ENCODE measurements around the gene ALPK3. TPM values are rescaled to one million over a fixed set of nuclear protein-coding genes. Genes with fewer than 3 reads are reported as not detected.

The ALPK3 gene
- total and polyA plus RNA-seq, 2 experiments from 2014 or later, result 3.7 to 29.7 TPM

GRCh38 chr15:84886984-84887299 is 69.8 kb downstream of the ALPK3 start (continued):
- no peak for TF ChIP-seq ZNF462 (CRISPR knock-in tag; IDR thresholded peaks at IDR 0.05)

GRCh38 chr15:84887938-84888337 is 70.8 kb downstream of the ALPK3 start:
- no peak overlapping the region for H3K4me3 ChIP-seq
- no peaks in the 10 kb centered on the region for H3K9me2 ChIP-seq (ENCODE audit: insufficient read depth)
- H3F3A ChIP-seq (replicated peaks; ENCODE audit: low read depth), result no peaks in the 10 kb centered on the region
- no peaks in the 10 kb centered on the region for H3K4me1 ChIP-seq (ENCODE audit: insufficient read depth)
- DNase-seq (ENCODE audit: low spot score) (no peak), ATAC-seq (no peak)
- H3K4me2 ChIP-seq, result no peak overlapping the region
- Mint-ChIP-seq H3K9me3 (no peaks in the 10 kb centered on the region), H3K27ac (no peak overlapping the region), H3K4me1 (peaks cover 5% of the 10 kb centered on the region), H3K36me3 (ENCODE audit: low read depth) (no peaks in the 10 kb centered on the region), H3K27me3 (ENCODE audit: insufficient read depth, low read depth, poor library complexity) (peaks cover 7% of the 10 kb centered on the region), H3K4me3 (no peak overlapping the region)
- no peaks in the 10 kb centered on the region for H3K79me2 ChIP-seq (replicated peaks; ENCODE audit: insufficient read depth)
- H3K27ac ChIP-seq (ENCODE audit: low read depth), result no peak overlapping the region
- H4K20me1 ChIP-seq (replicated peaks; ENCODE audit: insufficient read depth), result no peaks in the 10 kb centered on the region
- H3K27me3 ChIP-seq (ENCODE audit: insufficient read depth), result no peaks in the 10 kb centered on the region
- H3K36me3 ChIP-seq (ENCODE audit: insufficient read depth), result no peaks in the 10 kb centered on the region
- no peak overlapping the region for H2AFZ ChIP-seq
- TF ChIP-seq NANOG (IDR thresholded peaks at IDR 0.05; ENCODE audit: borderline replicate concordance) (no peak), REST (IDR thresholded peaks at IDR 0.05; ENCODE audit: unreplicated experiment) (no peak), ZNF331 (CRISPR knock-in tag; IDR thresholded peaks at IDR 0.05; ENCODE audit: low read depth) (no peak), EZH2phosphoT487 (IDR thresholded peaks at IDR 0.05; ENCODE audit: unreplicated experiment) (no peak), CREB1 (CRISPR knock-in tag; IDR thresholded peaks at IDR 0.05; ENCODE audit: low read depth) (no peak), ZNF462 (CRISPR knock-in tag; IDR thresholded peaks at IDR 0.05) (no peak), STAT1 (IDR thresholded peaks at IDR 0.05; ENCODE audit: unreplicated experiment) (no peak)

All from GM23338 (cell line).